SK-N-SH (cell line): Measurements from ENCODE around the gene ZNF594. TPM values are rescaled to one million over a fixed set of nuclear protein-coding genes. Genes with fewer than 3 reads are reported as not detected.
A peak's percentile ranks its signal among the peaks of the same experiment; 100 is the strongest.

Source experiments
- CTCF ChIA-PET: fragments of 300-600, 350-600 bp; formaldehyde crosslinking; extraction: SDS; loops from one replicate; lab custom pipeline; 2021; lab: Yijun Ruan, JAX
- POLR2A ChIA-PET: fragments of 350-600 bp; sonication (Branson Sonifier 250); formaldehyde crosslinking; extraction: SDS; loops from one replicate; lab custom pipeline; 2020; ENCODE audit warnings: antibody characterized with exemption, inconsistent platforms; lab: Yijun Ruan, JAX
- DNase-seq: peaks from one replicate; pipeline ENCODE4 v3.0.0; 2012
- H2AFZ ChIP-seq: fragments of 200-600 bp; sonication (generic); 2 replicates; pipeline ENCODE4 v1.8.1; 2016; ENCODE audit warnings: antibody characterized with exemption, mild to moderate bottlenecking, low read depth
- H3F3A ChIP-seq: fragments of 200-600 bp; sonication (generic); replicated peaks from 2 replicates; pipeline ENCODE3; 2016; ENCODE audit warnings: antibody characterized with exemption, mild to moderate bottlenecking; ENCODE audit not compliant: insufficient read depth
- H3K27ac ChIP-seq, 2 experiments: fragments of 200-500 bp in 1 of 2; fragments of 200-600 bp in 1 of 2; sonication (Bioruptor generic) in 1 of 2; sonication (generic), shearing (Covaris generic) in 1 of 2; 2 replicates each; pipeline versions ENCODE4 v1.5.1 to v1.6.1; 2014 to 2016; ENCODE audit warnings: low read depth in 2 of 2, inconsistent platforms in 1 of 2, low read length in 1 of 2, mild to moderate bottlenecking in 1 of 2, mixed read lengths in 1 of 2
- H3K27me3 ChIP-seq: fragments of 200-600 bp; sonication (generic), shearing (Covaris generic); 2 replicates; pipeline ENCODE4 v1.6.1; 2016; ENCODE audit warnings: mixed run types; ENCODE audit not compliant: insufficient read depth
- H3K36me3 ChIP-seq, 2 experiments: fragments of 200-500 bp in 1 of 2; fragments of 200-600 bp in 1 of 2; sonication (Bioruptor generic) in 1 of 2; sonication (generic) in 1 of 2; replicated peaks in 1 of 2; 2 replicates each; pipeline versions ENCODE3 to v1.5.1; 2014 to 2016; ENCODE audit warnings: low read length in 1 of 2, mild to moderate bottlenecking in 1 of 2; ENCODE audit not compliant: insufficient read depth in 2 of 2, control insufficient read depth in 1 of 2
- H3K4me1 ChIP-seq, 2 experiments: fragments of 200-500 bp in 1 of 2; fragments of 200-600 bp in 1 of 2; sonication (Bioruptor generic) in 1 of 2; sonication (generic), shearing (Covaris generic) in 1 of 2; 2 replicates each; pipeline versions ENCODE4 v1.5.1 to v1.6.1; 2014 to 2016; ENCODE audit warnings: low read depth in 1 of 2, low read length in 1 of 2, mixed run types in 1 of 2; ENCODE audit not compliant: insufficient read depth in 2 of 2, control insufficient read depth in 1 of 2
- H3K4me2 ChIP-seq: fragments of 200-600 bp; sonication (generic), shearing (Covaris generic); 2 replicates; pipeline ENCODE4 v1.6.1; 2017; ENCODE audit warnings: mixed run types
- H3K4me3 ChIP-seq, 2 experiments: fragments of 200-500 bp in 1 of 2; fragments of 200-600 bp in 1 of 2; sonication (Bioruptor generic) in 1 of 2; sonication (generic), shearing (Covaris generic) in 1 of 2; 2 replicates each; pipeline versions ENCODE4 v1.5.1 to v1.8.1; 2014 to 2016; ENCODE audit warnings: low read depth in 2 of 2, inconsistent platforms in 1 of 2, low read length in 1 of 2, mild to moderate bottlenecking in 1 of 2, mixed read lengths in 1 of 2, moderate library complexity in 1 of 2
- H3K79me2 ChIP-seq: fragments of 200-600 bp; sonication (generic); 2 replicates; pipeline ENCODE4 v1.8.1; 2017; ENCODE audit warnings: mild to moderate bottlenecking; ENCODE audit not compliant: insufficient read depth
- H3K9ac ChIP-seq: fragments of 200-600 bp; sonication (generic); 2 replicates; pipeline ENCODE4 v1.6.1; 2017; ENCODE audit warnings: mixed run types
- H3K9me2 ChIP-seq: fragments of 200-600 bp; sonication (generic); 2 replicates; pipeline ENCODE4 v1.6.1; 2017; ENCODE audit warnings: mixed run types
- H3K9me3 ChIP-seq: fragments of 200-600 bp; sonication (generic); 2 replicates; pipeline ENCODE4 v1.6.1; 2017; ENCODE audit warnings: mixed run types, mild to moderate bottlenecking, moderate library complexity
- H4K20me1 ChIP-seq: fragments of 200-600 bp; sonication (generic); 2 replicates; pipeline ENCODE4 v1.6.1; 2017; ENCODE audit warnings: mild to moderate bottlenecking, mixed run types; ENCODE audit not compliant: insufficient read depth
- CHD2 ChIP-seq: fragments of 150-350 bp; IDR thresholded peaks from 2 replicates; pipeline ENCODE4 v1.6.1; 2018; ENCODE audit warnings: low read length; ENCODE audit not compliant: partially characterized antibody
- ELF1 ChIP-seq: IDR thresholded peaks from 2 replicates; pipeline ENCODE4 v1.4.0; 2012
- EZH2phosphoT487 ChIP-seq: fragments of 200-600 bp; sonication (generic); IDR thresholded peaks from 2 replicates; pipeline ENCODE4 v1.6.1; 2017; ENCODE audit warnings: low read depth, mixed run types, mild to moderate bottlenecking, antibody characterized with exemption, moderate library complexity, borderline replicate concordance
- FOSL2 ChIP-seq: IDR thresholded peaks from 2 replicates; pipeline ENCODE4 v1.4.0; 2012; ENCODE audit warnings: low read depth, mild to moderate bottlenecking, moderate library complexity, borderline replicate concordance
- FOXJ3 ChIP-seq: sonication (generic); formaldehyde crosslinking; IDR thresholded peaks from 2 replicates; pipeline ENCODE4 v1.5.1; 2020; ENCODE audit warnings: mild to moderate bottlenecking, missing genetic modification reagents
- FOXM1 ChIP-seq: IDR thresholded peaks from 2 replicates; pipeline ENCODE4 v1.4.0; 2012; ENCODE audit warnings: low read depth, mild to moderate bottlenecking
- MEF2A ChIP-seq: IDR thresholded peaks from 2 replicates; pipeline ENCODE4 v1.4.0; 2012; ENCODE audit warnings: low read depth, borderline replicate concordance
- MXI1 ChIP-seq: IDR thresholded peaks from 2 replicates; pipeline ENCODE4 v1.6.1; 2012; ENCODE audit warnings: mild to moderate bottlenecking, low read depth, low read length, improper control_type of control experiment
- NFIC ChIP-seq: IDR thresholded peaks from 2 replicates; pipeline ENCODE4 v1.4.0; 2012; ENCODE audit warnings: borderline replicate concordance
- NRF1 ChIP-seq: IDR thresholded peaks from 2 replicates; pipeline ENCODE4 v1.6.1; 2012; ENCODE audit warnings: low read depth, mild to moderate bottlenecking, low read length
- PBX3 ChIP-seq: IDR thresholded peaks from 2 replicates; pipeline ENCODE4; 2012
- POLR2AphosphoS5 ChIP-seq: IDR thresholded peaks from 2 replicates; pipeline ENCODE4 v1.6.1; 2012; ENCODE audit warnings: low read depth, low read length
- RAD21 ChIP-seq: IDR thresholded peaks from 2 replicates; pipeline ENCODE4 v1.6.1; 2012; ENCODE audit warnings: mild to moderate bottlenecking, low read length
- RCOR1 ChIP-seq: fragments of 150-350 bp; IDR thresholded peaks from 2 replicates; pipeline ENCODE4 v1.6.1; 2017; ENCODE audit warnings: antibody characterized with exemption, low read length
- RFX5 ChIP-seq: IDR thresholded peaks from 2 replicates; pipeline ENCODE4 v1.6.1; 2012; ENCODE audit warnings: mild to moderate bottlenecking, improper control_type of control experiment, low read length
- SIN3A ChIP-seq: IDR thresholded peaks from 2 replicates; pipeline ENCODE4 v1.6.1; 2012; ENCODE audit warnings: low read depth, mild to moderate bottlenecking, low read length, moderate library complexity, borderline replicate concordance
- TCF12 ChIP-seq: IDR thresholded peaks from 2 replicates; pipeline ENCODE4 v1.4.0; 2012
- WGBS: methylation state at CpG from one replicate; pipeline ENCODE4 v1.1.6; 2017; ENCODE audit warnings: low lambda C conversion rate; 5-methylcytosine and 5-hydroxymethylcytosine counted together
- polyA plus RNA-seq, 3 experiments: library from polyadenylated mRNA; depleted of rRNA; stranded (reverse); fragments of >200 nt; gene quantifications; 2 replicates each; pipeline ENCODE4 v1.2.3, GENCODE V29; 2012
- TF ChIP-seq, protein P1 (sequence below): IDR thresholded peaks from 2 replicates; pipeline ENCODE4 v1.4.0; 2012; ENCODE audit warnings: low read depth, borderline replicate concordance
- TF ChIP-seq, protein P2 (sequence below): fragments of 150-350 bp; IDR thresholded peaks from 2 replicates; pipeline ENCODE4 v1.6.1; 2017; ENCODE audit warnings: antibody characterized with exemption, low read length, low read depth, borderline replicate concordance
- TF ChIP-seq, protein P3 (sequence below): fragments of 150-350 bp; IDR thresholded peaks from 2 replicates; pipeline ENCODE4 v1.6.1; 2016; ENCODE audit warnings: mild to moderate bottlenecking, low read depth, low read length

Gene ZNF594
- polyA plus RNA-seq, 1 of the 3 experiments (the other 2 are of a cell fraction), result 2.8 TPM

DNA sequence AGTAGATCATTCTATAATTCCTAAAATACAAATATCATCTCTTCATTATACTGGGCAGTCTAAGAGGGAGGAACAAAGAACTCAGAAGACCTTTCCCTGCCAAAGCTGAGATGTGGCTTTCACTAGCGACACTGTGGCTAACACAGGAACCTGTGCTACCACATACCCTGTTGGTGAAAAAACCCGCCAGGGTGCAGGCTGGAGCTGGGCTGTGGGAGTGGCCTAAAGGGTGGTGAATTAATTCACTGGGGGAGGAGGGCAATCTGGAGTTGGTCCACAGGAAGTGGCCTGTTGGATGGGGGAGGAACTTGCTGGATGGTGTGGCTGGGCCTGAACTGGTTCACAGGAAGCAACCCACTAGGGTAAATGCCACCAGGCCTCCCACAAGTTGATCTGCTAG is 7.4 kb downstream of the ZNF594 start:
- Histone ChIP-seq H2AFZ (no peak overlapping the region), H3F3A (peaks cover 29% of the 10 kb centered on the region)
- DNase-seq, result no peak
- TF ChIP-seq MXI1 (no peak), ELF1 (no peak), RAD21 (no peak), PBX3 (no peak), SIN3A (no peak), NFIC (no peak), FOXM1 (no peak), NRF1 (no peak), FOXJ3 (CRISPR knock-in tag) (no peak)
- TF ChIP-seq, protein P1, sequence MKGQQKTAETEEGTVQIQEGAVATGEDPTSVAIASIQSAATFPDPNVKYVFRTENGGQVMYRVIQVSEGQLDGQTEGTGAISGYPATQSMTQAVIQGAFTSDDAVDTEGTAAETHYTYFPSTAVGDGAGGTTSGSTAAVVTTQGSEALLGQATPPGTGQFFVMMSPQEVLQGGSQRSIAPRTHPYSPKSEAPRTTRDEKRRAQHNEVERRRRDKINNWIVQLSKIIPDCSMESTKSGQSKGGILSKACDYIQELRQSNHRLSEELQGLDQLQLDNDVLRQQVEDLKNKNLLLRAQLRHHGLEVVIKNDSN, result no peak
- TF ChIP-seq, all 33 proteins: peak for 0
- Histone ChIP-seq H3K4me1 (no peaks in the 10 kb centered on the region), H3K79me2 (peaks cover 3% of the 10 kb centered on the region; the same call in 1 of the 2 replicates), H3K4me3 (no peak overlapping the region; a peak in 1 of 4 replicates), H3K9ac (no peak overlapping the region), H3K4me2 (no peak overlapping the region), H4K20me1 (no peaks in the 10 kb centered on the region), H3K27ac (no peak overlapping the region), H3K36me3 (peaks cover 16 to 61% of the 10 kb centered on the region in 2 experiments), H3K27me3 (no peaks in the 10 kb centered on the region), H3K9me2 (no peaks in the 10 kb centered on the region), H3K9me3 (peaks cover 65% of the 10 kb centered on the region)
- POLR2A ChIA-PET, result interaction anchor here (0.6 kb wide), 1 partner anchor 86 kb away, joined by 3 read pairs; no protein-coding TSS in a partner anchor
- WGBS, result 91% methylated on average over 2 of the region's 2 CpGs
- CTCF ChIA-PET, result no interaction called here

GRCh38 chr17:5183410-5183793 is 8.3 kb downstream of the ZNF594 start:
- no peak for DNase-seq
- H3K9me3 ChIP-seq, result peaks cover 67% of the 10 kb centered on the region
- no peaks in the 10 kb centered on the region for H3K79me2 ChIP-seq
- H3K4me3 ChIP-seq, result peak overlapping the region in 1 of 2 experiments; percentile 6; a peak in 1 of 4 replicates
- peaks cover 16 to 54% of the 10 kb centered on the region in 2 experiments for H3K36me3 ChIP-seq
- CTCF ChIA-PET, result interaction anchor here (2.5 kb wide), 1 partner anchor 8 kb away, joined by 15 read pairs; the partner anchor contains the start of gene ZNF594
- no peaks in the 10 kb centered on the region for H4K20me1 ChIP-seq
- no peaks in the 10 kb centered on the region for H3K9me2 ChIP-seq
- H3K27ac ChIP-seq, result no peak overlapping the region
- H3K4me1 ChIP-seq, result no peaks in the 10 kb centered on the region
- no peaks in the 10 kb centered on the region for H3K27me3 ChIP-seq
- POLR2A ChIA-PET, result no interaction called here
- H3K4me2 ChIP-seq, result no peak overlapping the region
- TF ChIP-seq SIN3A (no peak), POLR2AphosphoS5 (no peak), MEF2A (no peak), ELF1 (no peak), FOSL2 (no peak), RFX5 (no peak), FOXJ3 (CRISPR knock-in tag) (no peak), RCOR1 (no peak), CHD2 (no peak), EZH2phosphoT487 (no peak), TCF12 (no peak)
- TF ChIP-seq, protein P2, sequence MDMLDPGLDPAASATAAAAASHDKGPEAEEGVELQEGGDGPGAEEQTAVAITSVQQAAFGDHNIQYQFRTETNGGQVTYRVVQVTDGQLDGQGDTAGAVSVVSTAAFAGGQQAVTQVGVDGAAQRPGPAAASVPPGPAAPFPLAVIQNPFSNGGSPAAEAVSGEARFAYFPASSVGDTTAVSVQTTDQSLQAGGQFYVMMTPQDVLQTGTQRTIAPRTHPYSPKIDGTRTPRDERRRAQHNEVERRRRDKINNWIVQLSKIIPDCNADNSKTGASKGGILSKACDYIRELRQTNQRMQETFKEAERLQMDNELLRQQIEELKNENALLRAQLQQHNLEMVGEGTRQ, result no peak
- TF ChIP-seq, protein P3, sequence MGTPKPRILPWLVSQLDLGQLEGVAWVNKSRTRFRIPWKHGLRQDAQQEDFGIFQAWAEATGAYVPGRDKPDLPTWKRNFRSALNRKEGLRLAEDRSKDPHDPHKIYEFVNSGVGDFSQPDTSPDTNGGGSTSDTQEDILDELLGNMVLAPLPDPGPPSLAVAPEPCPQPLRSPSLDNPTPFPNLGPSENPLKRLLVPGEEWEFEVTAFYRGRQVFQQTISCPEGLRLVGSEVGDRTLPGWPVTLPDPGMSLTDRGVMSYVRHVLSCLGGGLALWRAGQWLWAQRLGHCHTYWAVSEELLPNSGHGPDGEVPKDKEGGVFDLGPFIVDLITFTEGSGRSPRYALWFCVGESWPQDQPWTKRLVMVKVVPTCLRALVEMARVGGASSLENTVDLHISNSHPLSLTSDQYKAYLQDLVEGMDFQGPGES, result no peak
- TF ChIP-seq, all 33 proteins: peak for 0
- Histone ChIP-seq H3K9ac (no peak overlapping the region), H2AFZ (no peak overlapping the region), H3F3A (peaks cover 29% of the 10 kb centered on the region)
